Tibial artery (tissue), 4 donors: ENCODE data around the gene WIZ.

ENCODE experiments used
- DNase-seq, 2 donors: peaks; one replicate each; pipeline ENCODE4 v3.0.0-alpha.2; 2019
- H3K27ac ChIP-seq, 2 donors: fragments of 200-600 bp; sonication (generic) in 1 of 2; 1 replicate in 1 of 2; 2 replicates in 1 of 2; pipeline ENCODE4 v1.5.1; 2018 to 2019; ENCODE audit warnings: mild to moderate bottlenecking in 1 of 2
- H3K27me3 ChIP-seq, 2 donors: fragments of 200-600 bp; sonication (generic) in 1 of 2; one replicate each; pipeline versions ENCODE4 v1.5.1 to v1.6.0; 2016 to 2019
- H3K36me3 ChIP-seq, 3 donors: fragments of 200-600 bp; sonication (generic) in 2 of 3; one replicate each; pipeline ENCODE4 v1.5.1; 2016 to 2019; ENCODE audit warnings: mild to moderate bottlenecking in 2 of 3
- H3K4me1 ChIP-seq, 4 donors: fragments of 200-600 bp; sonication (generic) in 2 of 4; 1 replicate in 3 of 4; 2 replicates in 1 of 4; pipeline ENCODE4 v1.5.1; 2016 to 2019
- H3K4me3 ChIP-seq, 2 donors: fragments of 200-600 bp; sonication (generic) in 1 of 2; 1 replicate in 1 of 2; 2 replicates in 1 of 2; pipeline ENCODE4 v1.5.1; 2018 to 2019; ENCODE audit warnings: mild to moderate bottlenecking in 2 of 2
- H3K9me3 ChIP-seq, 3 donors: fragments of 200-600 bp; sonication (generic) in 1 of 3; one replicate each; pipeline ENCODE4 v1.5.1; 2016 to 2019
- intact Hi-C: fragments of 100-400 bp; cut with DNase I; formaldehyde crosslinking; loops from one replicate; pipeline ENCODE4 v1.15.0; 2023; ENCODE audit warnings: low total_unique reads
- TF ChIP-seq, protein P1 (sequence below), 2 experiments: fragments of 200-600 bp in 1 of 2; fragments of 450-650 bp in 1 of 2; IDR thresholded peaks; one replicate each; pipeline ENCODE4 v1.5.1; 2017 to 2019; ENCODE audit warnings: antibody characterized with exemption in 2 of 2, mild to moderate bottlenecking in 1 of 2, moderate library complexity in 1 of 2

WIZ gene

GRCh38 chr19:15431396-15432017, 18.2 kb downstream of the WIZ start:
- peaks cover 0 to 47% (median 31%) of the 10 kb centered on the region in 4 donors for H3K4me1 ChIP-seq
- TF ChIP-seq, protein P1, sequence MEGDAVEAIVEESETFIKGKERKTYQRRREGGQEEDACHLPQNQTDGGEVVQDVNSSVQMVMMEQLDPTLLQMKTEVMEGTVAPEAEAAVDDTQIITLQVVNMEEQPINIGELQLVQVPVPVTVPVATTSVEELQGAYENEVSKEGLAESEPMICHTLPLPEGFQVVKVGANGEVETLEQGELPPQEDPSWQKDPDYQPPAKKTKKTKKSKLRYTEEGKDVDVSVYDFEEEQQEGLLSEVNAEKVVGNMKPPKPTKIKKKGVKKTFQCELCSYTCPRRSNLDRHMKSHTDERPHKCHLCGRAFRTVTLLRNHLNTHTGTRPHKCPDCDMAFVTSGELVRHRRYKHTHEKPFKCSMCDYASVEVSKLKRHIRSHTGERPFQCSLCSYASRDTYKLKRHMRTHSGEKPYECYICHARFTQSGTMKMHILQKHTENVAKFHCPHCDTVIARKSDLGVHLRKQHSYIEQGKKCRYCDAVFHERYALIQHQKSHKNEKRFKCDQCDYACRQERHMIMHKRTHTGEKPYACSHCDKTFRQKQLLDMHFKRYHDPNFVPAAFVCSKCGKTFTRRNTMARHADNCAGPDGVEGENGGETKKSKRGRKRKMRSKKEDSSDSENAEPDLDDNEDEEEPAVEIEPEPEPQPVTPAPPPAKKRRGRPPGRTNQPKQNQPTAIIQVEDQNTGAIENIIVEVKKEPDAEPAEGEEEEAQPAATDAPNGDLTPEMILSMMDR (IDR thresholded peaks at IDR 0.05) = no peak
- H3K4me3 ChIP-seq = peak overlapping the region; percentile 91
- intact Hi-C loops = loop anchor here (10.0 kb wide), 1 partner anchor 257 kb away; no protein-coding TSS in a partner anchor
- no peaks in the 10 kb centered on the region for H3K27me3 ChIP-seq
- peak overlapping the region; percentile 68 to 77 for H3K27ac ChIP-seq
- DNase-seq = no peak
- H3K9me3 ChIP-seq = no peaks in the 10 kb centered on the region
- peaks cover 9 to 35% (median 21%) of the 10 kb centered on the region in 3 donors for H3K36me3 ChIP-seq

DNA sequence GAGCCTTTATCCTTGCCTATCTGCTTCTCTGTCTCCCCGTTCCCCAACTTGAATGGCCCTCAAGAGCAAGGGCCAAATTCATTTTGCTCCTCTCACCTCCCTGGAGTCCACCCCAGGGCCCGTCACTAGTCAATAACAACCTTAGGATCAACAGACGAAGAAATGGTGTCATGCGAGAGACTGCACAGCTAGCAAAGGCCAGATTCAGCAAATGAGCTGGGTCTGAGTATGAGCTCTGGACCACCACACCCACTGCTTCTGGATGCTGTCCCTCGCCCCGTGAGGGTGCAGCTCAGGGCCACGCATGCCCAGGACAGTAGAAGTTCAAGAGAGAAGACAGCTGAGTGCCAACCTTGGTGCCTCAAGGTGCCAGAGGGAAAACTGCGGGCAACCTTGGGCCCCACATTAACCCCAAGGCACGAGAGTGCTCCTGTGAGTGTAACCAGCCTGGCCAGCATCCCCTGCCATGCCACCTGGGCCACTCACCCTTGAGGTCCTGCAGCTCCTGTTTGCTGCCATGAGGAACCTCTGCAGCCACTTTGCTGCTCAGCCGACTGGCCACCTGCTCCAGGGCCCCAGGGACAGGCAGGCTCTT, 19.1 kb downstream of the WIZ start:
- TF ChIP-seq, protein P1 (IDR thresholded peaks at IDR 0.05) = no peak
- Histone ChIP-seq H3K27me3 (no peaks in the 10 kb centered on the region), H3K27ac (no peak overlapping the region), H3K4me3 (peak overlapping the region; percentile 91), H3K36me3 (peaks cover 13 to 42% (median 28%) of the 10 kb centered on the region in 3 donors), H3K4me1 (peaks cover 0 to 47% (median 30%) of the 10 kb centered on the region in 4 donors), H3K9me3 (no peaks in the 10 kb centered on the region)
- DNase-seq = no peak
- intact Hi-C loops = loop anchor here (10.0 kb wide), 1 partner anchor 256 kb away; no protein-coding TSS in a partner anchor

GRCh38 chr19:15429825-15430467, 19.8 kb downstream of the WIZ start:
- no peak for DNase-seq
- intact Hi-C loops = loop anchor here (10.0 kb wide), 1 partner anchor 255 kb away; no protein-coding TSS in a partner anchor
- peaks cover 19 to 49% (median 34%) of the 10 kb centered on the region in 3 donors for H3K36me3 ChIP-seq

DNA sequence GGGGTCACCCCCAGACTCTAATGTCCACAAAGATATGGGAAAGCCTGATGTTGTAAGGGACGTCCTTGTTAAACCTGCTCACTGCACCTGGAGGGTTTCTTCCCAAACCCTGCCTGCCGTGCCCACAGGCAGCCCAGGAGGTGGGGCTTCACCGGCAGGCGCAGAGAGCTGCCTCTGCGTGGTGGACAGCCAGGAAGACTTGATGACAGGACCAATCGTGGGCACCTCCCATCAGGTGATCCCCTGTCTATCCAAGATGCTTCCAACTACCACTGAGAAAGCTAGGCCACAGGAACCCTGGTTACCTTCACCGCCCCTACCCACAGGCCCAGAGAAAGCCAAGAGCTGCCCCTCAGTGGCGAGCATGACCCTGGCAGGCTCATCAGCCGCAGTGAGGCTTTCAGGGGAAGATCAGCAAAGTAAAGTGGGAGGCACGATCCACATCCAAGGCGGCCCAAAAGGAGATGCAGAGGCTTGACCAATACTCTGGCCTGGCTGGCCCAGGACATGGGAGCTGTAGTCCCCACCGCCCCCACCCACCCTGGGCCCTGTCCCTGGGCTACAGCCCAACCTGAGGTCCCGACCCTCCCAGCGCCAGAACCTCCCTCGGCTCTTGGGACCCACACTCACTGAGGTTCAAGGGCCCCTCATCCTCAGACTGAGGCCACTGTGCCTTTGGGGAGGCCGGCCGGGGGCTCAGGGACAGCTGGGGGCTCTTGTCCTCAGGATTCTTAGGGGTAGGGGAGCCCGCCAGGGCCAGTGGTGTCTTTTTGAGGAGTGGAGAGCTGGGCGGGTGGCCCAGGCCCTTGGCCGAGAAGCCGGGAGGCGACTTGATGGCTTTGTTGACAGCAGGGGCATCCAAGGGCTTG, 20.6 kb downstream of the WIZ start:
- intact Hi-C loops = no loop called here
- H3K36me3 ChIP-seq = peaks cover 27 to 56% (median 41%) of the 10 kb centered on the region in 3 donors
- H3K4me1 ChIP-seq = peaks cover 0 to 47% (median 30%) of the 10 kb centered on the region in 4 donors

More at GRCh38 chr19:15429825-15430467, 19.8 kb downstream of the WIZ start:
- TF ChIP-seq, protein P1 (IDR thresholded peaks at IDR 0.05) = no peak
- Histone ChIP-seq H3K4me3 (no peak overlapping the region), H3K9me3 (no peaks in the 10 kb centered on the region), H3K4me1 (peaks cover 0 to 47% (median 30%) of the 10 kb centered on the region in 4 donors), H3K27ac (no peak overlapping the region), H3K27me3 (no peaks in the 10 kb centered on the region)

More for the DNA sequence above, 20.6 kb downstream of the WIZ start:
- TF ChIP-seq, protein P1 (IDR thresholded peaks at IDR 0.05) = no peak
- H3K4me3 ChIP-seq = no peak overlapping the region
- DNase-seq = no peak
- no peak overlapping the region for H3K27ac ChIP-seq
- no peaks in the 10 kb centered on the region for H3K9me3 ChIP-seq
- H3K27me3 ChIP-seq = no peaks in the 10 kb centered on the region
